Peyer's patch (tissue), 4 donors: ENCODE data around the gene BTBD6. TPM values are rescaled to one million over a fixed set of nuclear protein-coding genes. Genes with fewer than 3 reads are reported as not detected.

Experiments used
- DNase-seq, 3 donors: peaks; one replicate each; pipeline ENCODE4 v3.0.0-alpha.2; 2017 to 2019
- H3K27ac ChIP-seq, 4 donors: fragments of 200-600 bp; sonication (generic); one replicate each; pipeline ENCODE4 v1.5.1; 2016 to 2019
- H3K27me3 ChIP-seq, 2 donors: fragments of 200-600 bp; sonication (generic); one replicate each; pipeline ENCODE4 v1.5.1; 2019
- H3K36me3 ChIP-seq, 3 donors: fragments of 200-600 bp; sonication (generic); one replicate each; pipeline ENCODE4 v1.5.1; 2016 to 2019
- H3K4me1 ChIP-seq, 4 donors: fragments of 200-600 bp; sonication (generic); one replicate each; pipeline ENCODE4 v1.5.1; 2016 to 2019
- H3K4me3 ChIP-seq, 4 donors: fragments of 200-600 bp; sonication (generic); 1 replicate in 3 of 4; 2 replicates in 1 of 4; pipeline ENCODE4 v1.5.1; 2016 to 2019; ENCODE audit warnings: mild to moderate bottlenecking in 1 of 4
- H3K9me3 ChIP-seq, 4 donors: fragments of 200-600 bp; sonication (generic); one replicate each; pipeline ENCODE4 v1.5.1; 2016 to 2019; ENCODE audit warnings: mild to moderate bottlenecking in 1 of 4
- POLR2A ChIP-seq, 2 donors: fragments of 450-650 bp; IDR thresholded peaks; one replicate each; pipeline ENCODE4 v1.5.1; 2017; ENCODE audit warnings: antibody characterized with exemption in 2 of 2, mild to moderate bottlenecking in 2 of 2, moderate library complexity in 2 of 2
- total RNA-seq, 4 donors: library from RNA; depleted of rRNA; stranded (reverse); fragments of >200 nt; gene quantifications; one replicate each; pipeline ENCODE4 v1.1.0, GENCODE V29; 2016
- TF ChIP-seq, protein P1 (sequence below), 6 experiments: fragments of 450-650 bp in 4 of 6; fragments of 200-600 bp in 2 of 6; sonication (generic) in 1 of 6; IDR thresholded peaks; one replicate each; pipeline ENCODE4 v1.5.1; 2017 to 2019; ENCODE audit warnings: antibody characterized with exemption in 6 of 6, mild to moderate bottlenecking in 3 of 6, moderate library complexity in 1 of 6

BTBD6 gene
- total RNA-seq, 4 donors from 2014 or later: 32.2 to 67.5 (median 55.5) TPM

DNA sequence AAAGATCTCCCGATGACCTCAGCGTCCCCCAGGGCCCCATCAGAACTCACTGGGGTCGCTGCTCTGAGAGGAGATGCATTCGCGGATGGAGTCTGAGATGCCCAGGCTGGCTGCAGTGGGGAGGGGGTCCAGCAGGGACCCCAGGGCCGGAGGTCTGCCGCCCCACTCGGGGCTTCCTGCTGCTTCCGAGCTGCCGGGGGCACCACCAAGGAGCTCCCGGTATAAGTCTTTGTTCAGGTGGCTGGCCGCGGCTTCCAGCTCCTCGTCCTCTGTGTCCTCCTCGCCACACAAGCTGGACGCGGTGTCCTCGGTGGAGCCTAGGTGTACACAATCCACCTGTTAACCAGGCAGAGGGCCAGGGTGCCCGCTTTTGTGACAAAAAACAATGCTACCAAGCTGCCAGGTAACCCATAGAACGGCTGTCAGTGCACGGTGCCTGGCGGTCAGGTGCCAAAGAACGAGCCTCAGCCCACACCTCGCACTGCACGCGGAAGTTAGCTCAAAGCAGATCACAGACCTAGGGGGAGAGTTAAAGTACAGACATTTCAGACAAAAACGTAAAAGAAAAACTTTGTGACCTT lies 26.6 kb upstream of the BTBD6 start:
- Histone ChIP-seq H3K27ac (no peak overlapping the region), H3K4me3 (no peak overlapping the region), H3K9me3 (no peaks in the 10 kb centered on the region), H3K36me3 (peaks cover 0 to 73% (median 0%) of the 10 kb centered on the region in 3 donors), H3K4me1 (no peaks in the 10 kb centered on the region), H3K27me3 (no peaks in the 10 kb centered on the region)
- DNase-seq: no peak
- TF ChIP-seq, protein P1, sequence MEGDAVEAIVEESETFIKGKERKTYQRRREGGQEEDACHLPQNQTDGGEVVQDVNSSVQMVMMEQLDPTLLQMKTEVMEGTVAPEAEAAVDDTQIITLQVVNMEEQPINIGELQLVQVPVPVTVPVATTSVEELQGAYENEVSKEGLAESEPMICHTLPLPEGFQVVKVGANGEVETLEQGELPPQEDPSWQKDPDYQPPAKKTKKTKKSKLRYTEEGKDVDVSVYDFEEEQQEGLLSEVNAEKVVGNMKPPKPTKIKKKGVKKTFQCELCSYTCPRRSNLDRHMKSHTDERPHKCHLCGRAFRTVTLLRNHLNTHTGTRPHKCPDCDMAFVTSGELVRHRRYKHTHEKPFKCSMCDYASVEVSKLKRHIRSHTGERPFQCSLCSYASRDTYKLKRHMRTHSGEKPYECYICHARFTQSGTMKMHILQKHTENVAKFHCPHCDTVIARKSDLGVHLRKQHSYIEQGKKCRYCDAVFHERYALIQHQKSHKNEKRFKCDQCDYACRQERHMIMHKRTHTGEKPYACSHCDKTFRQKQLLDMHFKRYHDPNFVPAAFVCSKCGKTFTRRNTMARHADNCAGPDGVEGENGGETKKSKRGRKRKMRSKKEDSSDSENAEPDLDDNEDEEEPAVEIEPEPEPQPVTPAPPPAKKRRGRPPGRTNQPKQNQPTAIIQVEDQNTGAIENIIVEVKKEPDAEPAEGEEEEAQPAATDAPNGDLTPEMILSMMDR (IDR thresholded peaks at IDR 0.05): no peak
- TF ChIP-seq POLR2A (IDR thresholded peaks at IDR 0.05): no peak

DNA sequence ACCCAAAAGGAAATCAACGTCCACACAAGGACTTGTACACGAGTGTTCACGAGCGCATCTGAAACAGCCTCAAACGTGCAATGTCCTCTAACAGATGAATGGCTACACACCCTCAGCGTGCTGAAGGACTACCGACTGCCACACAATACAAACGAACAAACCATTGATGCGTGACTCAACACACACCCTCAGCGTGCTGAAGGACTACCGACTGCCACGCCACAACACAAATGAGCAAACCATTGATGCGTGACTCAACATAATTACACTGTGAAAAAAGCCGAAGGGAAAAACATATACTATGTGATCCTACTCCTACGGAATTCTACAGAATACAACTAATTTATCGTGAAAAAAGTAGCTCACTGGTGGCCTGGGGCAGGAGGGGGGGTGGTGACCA lies 25.1 kb upstream of the BTBD6 start:
- Histone ChIP-seq H3K4me3 (no peak overlapping the region), H3K4me1 (no peaks in the 10 kb centered on the region), H3K9me3 (no peaks in the 10 kb centered on the region), H3K36me3 (peaks cover 0 to 67% (median 0%) of the 10 kb centered on the region in 3 donors), H3K27ac (no peak overlapping the region), H3K27me3 (no peaks in the 10 kb centered on the region)
- DNase-seq: no peak
- no peak for TF ChIP-seq POLR2A (IDR thresholded peaks at IDR 0.05)
- TF ChIP-seq, protein P1 (IDR thresholded peaks at IDR 0.05): no peak

DNA sequence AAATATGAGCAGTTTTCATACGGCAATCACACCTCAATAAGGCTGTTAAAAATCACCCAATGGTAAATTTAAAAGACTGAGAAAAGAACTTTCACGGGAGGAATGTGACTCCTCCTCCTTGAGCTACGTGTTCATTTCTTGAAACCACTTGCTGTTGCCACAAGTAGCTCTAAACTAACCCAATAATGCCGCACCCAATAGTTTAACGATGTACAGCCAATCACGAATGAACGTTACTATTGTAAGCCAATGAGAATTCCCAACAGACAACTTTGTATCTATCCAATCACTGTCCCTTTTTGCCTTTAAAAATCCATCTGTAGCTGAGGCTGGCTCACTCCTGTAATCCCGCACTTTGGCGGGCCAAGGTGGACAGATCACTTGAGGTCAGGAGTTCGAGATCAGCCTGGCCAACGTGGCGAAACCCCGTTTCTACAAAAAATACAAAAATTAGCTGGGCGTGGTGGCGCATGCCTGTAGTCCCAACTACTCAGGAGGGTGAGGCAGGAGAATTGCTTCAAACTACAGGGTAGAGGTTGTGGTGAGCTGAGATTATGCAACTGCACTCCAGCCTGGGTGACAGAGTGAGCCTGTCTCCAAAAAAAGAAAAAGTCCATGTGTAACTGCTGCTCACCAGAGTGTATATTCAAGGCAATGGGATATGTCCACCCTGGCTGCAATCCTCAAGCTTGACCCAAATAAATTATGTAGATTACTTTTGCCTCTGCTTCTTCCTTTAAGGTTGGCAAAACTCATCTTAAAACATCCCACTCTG lies 24.4 kb upstream of the BTBD6 start:
- peaks cover 0 to 60% (median 0%) of the 10 kb centered on the region in 3 donors for H3K36me3 ChIP-seq

DNA sequence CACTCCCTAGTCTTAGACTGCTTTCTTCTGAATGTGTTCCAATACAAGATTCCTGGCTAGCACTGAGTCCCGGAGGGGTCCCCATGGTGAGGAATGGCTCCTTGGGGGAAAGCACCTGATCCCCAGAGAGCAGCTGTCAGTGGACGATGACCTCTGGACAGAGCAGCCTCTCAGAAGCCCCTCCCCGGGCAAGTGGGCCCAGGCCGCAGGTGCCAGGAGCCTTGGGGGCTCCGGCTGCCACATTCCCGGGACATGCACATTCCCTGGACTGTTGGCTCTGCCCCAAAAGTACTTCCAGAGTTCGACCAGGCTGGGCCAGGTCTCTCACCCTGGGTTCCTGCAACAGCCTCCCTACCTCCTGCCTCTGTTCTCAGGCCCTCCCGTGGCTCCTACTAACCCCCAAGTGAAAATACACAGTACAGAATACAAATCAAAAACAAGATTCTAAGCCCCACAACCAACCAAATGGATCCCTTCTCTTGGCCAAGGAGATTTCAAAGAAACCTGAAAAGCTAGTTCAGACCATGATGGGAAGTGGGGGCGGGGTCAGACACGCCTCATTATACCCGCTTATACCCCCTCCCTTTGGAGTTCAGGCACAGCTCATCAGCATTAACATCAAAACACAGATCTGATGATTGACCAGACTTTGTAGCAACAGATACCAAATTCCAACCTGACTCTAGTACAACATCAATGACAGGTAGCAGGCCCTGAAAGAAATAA lies 23.3 kb upstream of the BTBD6 start:
- H3K4me1 ChIP-seq: no peaks in the 10 kb centered on the region
- no peak for DNase-seq
- TF ChIP-seq, protein P1 (IDR thresholded peaks at IDR 0.05): no peak
- no peak for TF ChIP-seq POLR2A (IDR thresholded peaks at IDR 0.05)
- H3K4me3 ChIP-seq: no peak overlapping the region
- H3K36me3 ChIP-seq: peaks cover 0 to 49% (median 0%) of the 10 kb centered on the region in 3 donors
- H3K9me3 ChIP-seq: no peaks in the 10 kb centered on the region
- H3K27me3 ChIP-seq: no peaks in the 10 kb centered on the region
- H3K27ac ChIP-seq: no peak overlapping the region

More for the DNA sequence above, 24.4 kb upstream of the BTBD6 start:
- Histone ChIP-seq H3K27me3 (no peaks in the 10 kb centered on the region), H3K4me1 (no peaks in the 10 kb centered on the region), H3K4me3 (no peak overlapping the region), H3K9me3 (no peaks in the 10 kb centered on the region), H3K27ac (no peak overlapping the region)
- TF ChIP-seq, protein P1 (IDR thresholded peaks at IDR 0.05): no peak
- no peak for TF ChIP-seq POLR2A (IDR thresholded peaks at IDR 0.05)
- no peak for DNase-seq

DNA sequence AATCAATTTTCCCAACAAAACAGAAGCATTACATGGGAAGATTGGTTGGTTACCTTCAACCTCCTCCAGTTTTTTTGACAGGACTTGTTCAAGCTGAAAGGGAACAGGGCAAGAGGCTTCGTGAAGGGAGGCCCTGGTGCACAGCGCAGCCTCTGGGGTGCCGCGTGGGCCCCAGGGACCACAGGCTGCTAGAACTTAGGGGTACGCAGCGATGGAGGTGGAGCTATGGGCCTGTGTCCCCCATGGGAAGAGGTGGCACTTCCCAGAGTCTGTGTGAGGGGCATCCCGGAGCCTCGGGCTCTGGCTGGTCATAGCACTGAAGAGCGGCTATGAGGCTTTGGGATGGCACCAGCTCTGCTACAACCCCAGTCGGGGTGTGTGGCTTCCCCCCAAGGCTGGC lies 22.1 kb upstream of the BTBD6 start:
- TF ChIP-seq, protein P1 (IDR thresholded peaks at IDR 0.05): no peak
- TF ChIP-seq POLR2A (IDR thresholded peaks at IDR 0.05): no peak
- peaks cover 0 to 37% (median 0%) of the 10 kb centered on the region in 3 donors for H3K36me3 ChIP-seq
- H3K4me1 ChIP-seq: no peaks in the 10 kb centered on the region
- no peak for DNase-seq
- no peaks in the 10 kb centered on the region for H3K27me3 ChIP-seq
- no peak overlapping the region for H3K27ac ChIP-seq
- H3K9me3 ChIP-seq: no peaks in the 10 kb centered on the region
- no peak overlapping the region for H3K4me3 ChIP-seq
